Measurements from ENCODE around the gene ABLIM1. TPM values are rescaled to one million over a fixed set of nuclear protein-coding genes. Genes with fewer than 3 reads are reported as not detected.
A peak's percentile ranks its signal among the peaks of the same experiment; 100 is the strongest.

Gene ABLIM1
- total and polyA plus RNA-seq, 8 donors: 52.7 to 195 (median 65.5) TPM

- no peak for TF ChIP-seq CTCF (IDR thresholded peaks at IDR 0.05)
- Histone ChIP-seq H3K27ac (no peak overlapping the region), H3K36me3 (no peaks in the 10 kb centered on the region), H3K4me3 (no peak overlapping the region), H3K4me1 (peaks cover 0 to 27% of the 10 kb centered on the region in 2 donors), H3K9me3 (no peaks in the 10 kb centered on the region), H3K27me3 (no peaks in the 10 kb centered on the region)
- ATAC-seq (no peak), DNase-seq (no peak)
- intact Hi-C loops (cut with DNase I): no loop called here
Measured at GRCh38 chr10:114650266-114650665, 7.8 kb downstream of the ABLIM1 start.

- no peak for TF ChIP-seq CTCF (IDR thresholded peaks at IDR 0.05)
- no peak overlapping the region for H3K4me3 ChIP-seq
- H3K4me1 ChIP-seq: peaks cover 0 to 27% of the 10 kb centered on the region in 2 donors
- DNase-seq: no peak
- no peaks in the 10 kb centered on the region for H3K9me3 ChIP-seq
- H3K27ac ChIP-seq: no peak overlapping the region
- intact Hi-C loops (cut with DNase I): no loop called here
- H3K36me3 ChIP-seq: no peaks in the 10 kb centered on the region
- H3K27me3 ChIP-seq: no peaks in the 10 kb centered on the region
- no peak for ATAC-seq
Measured at GRCh38 chr10:114649217-114649903, 8.7 kb downstream of the ABLIM1 start.

GRCh38 chr10:114648368-114648767 lies 9.7 kb downstream of the ABLIM1 start:
- ATAC-seq: peak; percentile 22
- no peak for TF ChIP-seq CTCF (IDR thresholded peaks at IDR 0.05)
- H3K4me3 ChIP-seq: no peak overlapping the region
- H3K4me1 ChIP-seq: peaks cover 0 to 27% of the 10 kb centered on the region in 2 donors
- intact Hi-C loops (cut with DNase I): no loop called here
- H3K27ac ChIP-seq: no peak overlapping the region
- H3K9me3 ChIP-seq: no peaks in the 10 kb centered on the region
- no peak for DNase-seq
- no peaks in the 10 kb centered on the region for H3K36me3 ChIP-seq
- no peaks in the 10 kb centered on the region for H3K27me3 ChIP-seq

- intact Hi-C loops (cut with DNase I): no loop called here
- peaks cover 0 to 27% of the 10 kb centered on the region in 2 donors for H3K4me1 ChIP-seq
- H3K36me3 ChIP-seq: no peaks in the 10 kb centered on the region
- TF ChIP-seq CTCF (IDR thresholded peaks at IDR 0.05): no peak
- DNase-seq (no peak), ATAC-seq (no peak)
- H3K27me3 ChIP-seq: no peaks in the 10 kb centered on the region
- H3K27ac ChIP-seq: no peak overlapping the region
- no peaks in the 10 kb centered on the region for H3K9me3 ChIP-seq
- no peak overlapping the region for H3K4me3 ChIP-seq
Measured at GRCh38 chr10:114647545-114648138, 10.4 kb downstream of the ABLIM1 start.

- H3K9me3 ChIP-seq: no peaks in the 10 kb centered on the region
- no peaks in the 10 kb centered on the region for H3K27me3 ChIP-seq
- peaks cover 0 to 27% of the 10 kb centered on the region in 2 donors for H3K4me1 ChIP-seq
- no peak overlapping the region for H3K27ac ChIP-seq
- DNase-seq (no peak), ATAC-seq (no peak)
- no peak overlapping the region for H3K4me3 ChIP-seq
- intact Hi-C loops (cut with DNase I): no loop called here
- no peaks in the 10 kb centered on the region for H3K36me3 ChIP-seq
- no peak for TF ChIP-seq CTCF (IDR thresholded peaks at IDR 0.05)
Measured at GRCh38 chr10:114646426-114646825, 11.6 kb downstream of the ABLIM1 start.

All from left lung (tissue), 10 donors.